Activated T-helper 1 cell treated with anti-CD3 and anti-CD28 coated beads, Interleukin-12 subunit alpha, Interleukin-12 subunit beta, Interleukin-2, Interleukin-4 antibody, amounts not matched to agents 30 ng/mL and 10 ng/mL and 1 ng/mL, durations not matched to agents 14 hours and 24 hours and 36 hours (primary cell): ENCODE measurements around the gene FAM171A1. TPM values are rescaled to one million over a fixed set of nuclear protein-coding genes. Genes with fewer than 3 reads are reported as not detected.

Experiments
- DNase-seq: peaks from one replicate; pipeline ENCODE4 v3.0.0; 2021; ENCODE audit warnings: low spot score
- H3K27ac Mint-ChIP-seq: one replicate; pipeline ENCODE4 v1.8.0; 2021; ENCODE audit warnings: mild to moderate bottlenecking, mixed read lengths
- H3K27me3 Mint-ChIP-seq: one replicate; pipeline ENCODE4 v1.8.0; 2022; ENCODE audit warnings: mild to moderate bottlenecking, moderate library complexity, mixed read lengths; ENCODE audit not compliant: insufficient read depth
- H3K36me3 Mint-ChIP-seq: one replicate; pipeline ENCODE4 v1.8.0; 2021; ENCODE audit warnings: low read depth, mixed read lengths
- H3K4me1 Mint-ChIP-seq: one replicate; pipeline ENCODE4 v1.8.0; 2021; ENCODE audit warnings: low read depth, mixed read lengths
- H3K4me3 Mint-ChIP-seq: one replicate; pipeline ENCODE4 v1.8.0; 2021; ENCODE audit warnings: mild to moderate bottlenecking, moderate library complexity, mixed read lengths
- H3K9me3 Mint-ChIP-seq: one replicate; pipeline ENCODE4 v1.8.0; 2021; ENCODE audit warnings: mixed read lengths
- intact Hi-C: fragments of 100-400 bp; cut with micrococcal nuclease; formaldehyde crosslinking; loops from one replicate; pipeline ENCODE4 v1.15.1; 2024
- total RNA-seq: library from RNA; stranded (reverse); gene quantifications from 2 replicates; pipeline ENCODE4 v1.2.3, GENCODE V29; 2022

FAM171A1 gene
- total RNA-seq, 1 donor from 2014 or later: 0.96 TPM

DNA sequence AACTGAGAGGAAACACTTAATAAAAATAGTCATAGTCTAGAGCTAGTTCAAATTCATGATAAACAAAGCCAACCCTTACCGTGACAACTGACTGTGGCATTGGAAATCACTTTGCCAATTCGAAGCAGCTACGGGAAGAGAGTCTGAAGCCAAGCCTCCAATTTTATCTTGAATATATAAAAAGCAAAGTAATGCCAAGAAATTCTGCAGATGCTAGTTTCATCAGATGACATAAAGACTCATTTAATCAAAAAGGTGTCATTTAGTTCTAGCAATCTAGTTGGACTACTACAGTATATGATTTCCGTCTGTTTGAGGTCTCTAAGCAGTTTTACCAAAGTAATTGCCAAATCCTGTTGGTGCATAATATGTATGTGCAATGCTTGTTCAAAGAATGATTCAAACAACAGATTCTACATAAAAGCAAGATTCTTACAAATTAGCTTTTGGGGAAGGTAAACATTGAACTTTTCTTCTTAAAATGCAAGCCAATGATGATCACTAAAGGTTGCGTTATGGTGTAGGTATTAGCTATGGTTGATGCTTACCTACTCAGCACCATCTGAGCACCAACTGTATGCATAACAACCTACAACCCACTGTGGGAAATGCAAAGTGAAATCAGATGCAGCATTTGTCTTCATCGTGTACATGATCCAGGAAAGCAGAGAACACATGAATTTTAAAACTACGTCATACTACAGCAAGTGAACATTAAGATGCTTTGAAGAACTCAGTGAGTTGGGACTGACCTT, 2.8 kb downstream of the FAM171A1 start:
- intact Hi-C loops: no loop called here
- peaks cover 58% of the 10 kb centered on the region for H3K27me3 Mint-ChIP-seq

DNA sequence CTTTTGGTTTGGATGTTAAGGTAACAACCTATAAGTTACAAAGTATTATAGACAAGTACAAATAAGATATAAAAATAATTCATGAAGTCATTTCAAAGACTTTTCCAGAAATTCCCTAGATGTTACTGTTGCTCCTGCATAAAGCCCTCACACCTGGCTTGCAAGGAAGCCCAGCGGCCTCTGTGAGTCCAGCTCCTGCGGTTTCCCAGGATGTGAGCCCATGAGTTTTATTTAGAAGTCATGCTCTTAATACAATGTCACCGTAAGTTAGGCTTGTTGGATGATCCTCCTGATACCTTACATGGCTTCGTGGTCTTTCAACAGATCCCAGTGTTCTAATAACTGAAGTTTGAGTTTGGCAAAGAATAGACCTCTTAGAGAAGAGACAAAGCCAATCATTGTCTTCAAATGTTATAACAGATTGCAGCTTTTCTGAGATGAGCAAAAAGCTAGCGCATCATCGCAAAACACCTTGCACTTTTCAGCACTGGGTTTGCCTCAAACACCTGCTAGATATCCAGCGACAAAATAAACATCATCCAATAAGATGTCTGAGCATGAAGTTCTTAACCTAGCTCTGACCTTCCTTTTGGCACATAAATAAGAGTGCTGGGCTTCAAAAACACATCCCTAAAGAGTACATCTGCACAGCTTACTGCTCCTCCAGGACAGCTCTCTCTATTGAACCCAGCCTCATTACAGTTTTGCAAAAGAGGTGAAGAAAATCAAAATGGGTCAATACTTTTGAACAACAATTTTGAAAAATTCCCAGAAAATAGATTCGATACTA, 3.6 kb downstream of the FAM171A1 start:
- intact Hi-C loops: no loop called here
- Mint-ChIP-seq H3K27me3 (peaks cover 58% of the 10 kb centered on the region), H3K4me3 (no peak overlapping the region), H3K36me3 (no peaks in the 10 kb centered on the region), H3K9me3 (no peaks in the 10 kb centered on the region), H3K27ac (no peak overlapping the region), H3K4me1 (no peaks in the 10 kb centered on the region)
- DNase-seq: no peak

More for the DNA sequence above, 2.8 kb downstream of the FAM171A1 start:
- H3K9me3 Mint-ChIP-seq: no peaks in the 10 kb centered on the region
- H3K4me3 Mint-ChIP-seq: no peak overlapping the region
- no peaks in the 10 kb centered on the region for H3K4me1 Mint-ChIP-seq
- no peaks in the 10 kb centered on the region for H3K36me3 Mint-ChIP-seq
- no peak overlapping the region for H3K27ac Mint-ChIP-seq
- no peak for DNase-seq

DNA sequence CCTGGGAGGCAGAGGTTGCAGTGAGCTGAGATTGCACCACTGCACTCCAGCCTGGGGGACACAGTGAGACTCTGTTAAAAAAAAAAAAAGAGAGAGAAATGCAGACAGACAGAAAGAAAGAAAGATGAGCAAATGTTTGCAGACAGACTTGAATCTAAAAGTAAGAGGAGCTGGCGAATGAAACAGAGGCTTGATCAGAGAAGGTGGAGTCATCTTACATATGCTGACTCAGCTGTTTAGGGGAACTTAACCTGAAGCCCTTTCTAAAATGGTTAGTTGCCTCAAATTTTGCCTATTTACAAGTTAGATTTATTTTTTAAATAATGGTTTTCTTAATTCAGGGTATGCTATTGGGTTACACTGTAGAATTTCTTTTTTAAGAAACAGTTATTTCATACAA, 5.4 kb downstream of the FAM171A1 start:
- no peaks in the 10 kb centered on the region for H3K4me1 Mint-ChIP-seq
- intact Hi-C loops: no loop called here
- no peaks in the 10 kb centered on the region for H3K36me3 Mint-ChIP-seq
- no peak for DNase-seq
- no peaks in the 10 kb centered on the region for H3K9me3 Mint-ChIP-seq
- H3K27ac Mint-ChIP-seq: no peak overlapping the region
- H3K27me3 Mint-ChIP-seq: peaks cover 46% of the 10 kb centered on the region
- no peak overlapping the region for H3K4me3 Mint-ChIP-seq

DNA sequence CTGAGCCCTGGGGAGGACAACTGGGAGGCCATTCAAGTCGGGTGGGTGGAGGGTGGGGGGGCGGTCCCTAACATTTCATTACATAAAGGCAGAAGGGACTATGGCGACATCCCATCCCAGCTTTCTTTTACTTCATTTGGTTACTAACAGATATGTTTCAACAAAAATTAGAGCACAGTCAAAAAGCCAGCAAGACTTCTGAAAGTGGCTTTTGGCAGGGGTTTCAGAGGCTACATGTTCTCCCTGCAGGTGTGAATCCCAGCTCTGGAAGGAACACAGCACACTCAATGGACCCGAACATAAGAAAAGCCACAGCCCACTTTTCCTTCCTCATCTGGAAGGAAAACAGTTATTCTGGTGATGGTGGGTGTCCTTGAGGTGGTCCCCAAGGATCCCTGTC, 7.1 kb downstream of the FAM171A1 start:
- H3K4me1 Mint-ChIP-seq: no peaks in the 10 kb centered on the region
- peaks cover 37% of the 10 kb centered on the region for H3K27me3 Mint-ChIP-seq
- intact Hi-C loops: no loop called here
- no peaks in the 10 kb centered on the region for H3K9me3 Mint-ChIP-seq
- H3K27ac Mint-ChIP-seq: no peak overlapping the region
- no peaks in the 10 kb centered on the region for H3K36me3 Mint-ChIP-seq
- no peak for DNase-seq
- no peak overlapping the region for H3K4me3 Mint-ChIP-seq

DNA sequence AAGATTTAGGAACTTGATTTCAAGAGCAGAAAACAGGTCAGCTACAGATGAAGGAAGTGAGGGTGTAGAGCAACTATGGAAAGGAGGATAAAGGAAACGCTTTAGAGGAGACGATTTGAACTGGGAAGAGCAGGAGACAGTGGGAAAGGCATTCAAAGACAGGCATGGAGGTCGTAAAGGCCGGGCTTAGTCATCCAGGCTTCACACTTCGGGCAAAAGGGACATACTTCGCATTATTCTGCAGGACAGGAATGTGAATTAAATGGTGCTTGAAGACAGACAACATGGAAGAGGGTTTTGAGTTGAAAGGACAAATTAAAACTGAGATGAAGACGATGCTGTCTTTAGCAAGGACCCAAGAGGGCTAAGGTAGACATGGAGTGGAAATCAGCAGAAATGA, 8.1 kb downstream of the FAM171A1 start:
- no peak overlapping the region for H3K27ac Mint-ChIP-seq
- no peak overlapping the region for H3K4me3 Mint-ChIP-seq
- H3K9me3 Mint-ChIP-seq: no peaks in the 10 kb centered on the region
- intact Hi-C loops: no loop called here
- no peaks in the 10 kb centered on the region for H3K4me1 Mint-ChIP-seq
- no peaks in the 10 kb centered on the region for H3K36me3 Mint-ChIP-seq
- peaks cover 33% of the 10 kb centered on the region for H3K27me3 Mint-ChIP-seq
- DNase-seq: no peak

DNA sequence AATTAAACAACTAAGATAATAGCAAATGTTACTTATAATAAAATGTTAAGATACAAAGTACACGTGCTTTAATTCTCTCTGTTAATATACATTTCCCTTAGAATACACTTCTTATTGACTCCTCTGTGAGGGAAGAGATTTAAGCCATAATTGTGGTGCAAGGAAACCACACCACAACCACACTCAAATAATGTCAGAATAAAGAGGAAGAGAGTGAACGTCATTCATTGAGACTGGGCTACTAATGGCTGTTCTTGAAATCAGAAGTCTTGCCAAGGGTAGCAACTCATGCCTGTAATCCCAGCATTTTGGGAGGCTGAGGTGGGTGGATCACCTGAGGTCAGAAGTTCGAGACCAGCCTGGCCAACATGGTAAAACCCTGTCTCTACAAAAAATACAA, 10.0 kb downstream of the FAM171A1 start:
- Mint-ChIP-seq H3K27ac (no peak overlapping the region), H3K27me3 (peaks cover 16% of the 10 kb centered on the region), H3K9me3 (no peaks in the 10 kb centered on the region), H3K36me3 (no peaks in the 10 kb centered on the region), H3K4me1 (no peaks in the 10 kb centered on the region), H3K4me3 (no peak overlapping the region)
- intact Hi-C loops: no loop called here
- no peak for DNase-seq

DNA sequence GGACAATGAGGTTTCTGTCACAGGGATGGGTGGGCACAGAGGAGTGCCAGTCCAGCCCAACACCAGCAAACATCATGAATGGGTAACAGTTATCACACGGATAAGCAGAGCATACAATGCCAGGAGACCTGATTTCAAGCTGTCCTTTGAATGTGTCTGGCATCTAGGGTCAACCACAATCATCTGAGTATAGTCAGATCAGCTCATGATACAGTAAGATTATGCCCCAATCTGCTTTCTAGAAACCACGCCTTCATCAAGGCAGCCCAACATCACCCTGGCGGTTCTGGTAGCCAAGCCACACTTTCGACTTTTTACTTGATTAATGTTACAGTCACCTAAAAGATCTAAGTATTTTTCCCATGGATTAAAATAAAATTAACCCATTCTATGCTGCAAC, 10.5 kb downstream of the FAM171A1 start:
- DNase-seq: no peak
- Mint-ChIP-seq H3K4me3 (no peak overlapping the region), H3K27ac (no peak overlapping the region), H3K36me3 (no peaks in the 10 kb centered on the region), H3K4me1 (no peaks in the 10 kb centered on the region), H3K27me3 (peaks cover 16% of the 10 kb centered on the region), H3K9me3 (no peaks in the 10 kb centered on the region)
- intact Hi-C loops: no loop called here

DNA sequence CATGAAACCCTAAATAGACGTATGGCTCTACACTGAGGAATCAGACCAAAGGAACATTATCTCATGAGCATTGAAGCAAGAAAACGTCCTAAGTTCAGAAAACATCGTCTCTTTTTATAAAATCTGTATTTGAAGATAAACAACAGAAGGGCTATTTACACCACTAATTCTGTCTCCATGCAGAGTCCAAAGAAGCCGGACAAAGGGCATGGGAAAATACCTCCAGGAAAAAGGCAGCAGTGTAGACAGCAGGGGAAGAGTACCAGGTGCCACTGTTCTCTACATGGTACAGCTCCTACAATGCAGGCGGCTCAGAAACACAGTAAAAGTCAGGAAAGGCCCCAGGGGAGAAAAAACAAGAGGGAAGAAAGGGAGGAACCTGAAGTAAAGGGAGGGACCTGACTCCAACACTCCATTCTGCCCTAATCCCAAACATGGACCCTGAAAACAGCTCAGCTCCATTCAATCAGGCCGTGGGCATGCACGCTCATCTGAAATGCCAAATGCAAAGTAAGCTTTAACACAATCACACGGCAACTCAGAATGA, 17.5 kb downstream of the FAM171A1 start:
- Mint-ChIP-seq H3K27ac (no peak overlapping the region), H3K4me3 (no peak overlapping the region), H3K27me3 (peaks cover 3% of the 10 kb centered on the region), H3K36me3 (no peaks in the 10 kb centered on the region), H3K9me3 (no peaks in the 10 kb centered on the region), H3K4me1 (no peaks in the 10 kb centered on the region)
- intact Hi-C loops: no loop called here
- no peak for DNase-seq

DNA sequence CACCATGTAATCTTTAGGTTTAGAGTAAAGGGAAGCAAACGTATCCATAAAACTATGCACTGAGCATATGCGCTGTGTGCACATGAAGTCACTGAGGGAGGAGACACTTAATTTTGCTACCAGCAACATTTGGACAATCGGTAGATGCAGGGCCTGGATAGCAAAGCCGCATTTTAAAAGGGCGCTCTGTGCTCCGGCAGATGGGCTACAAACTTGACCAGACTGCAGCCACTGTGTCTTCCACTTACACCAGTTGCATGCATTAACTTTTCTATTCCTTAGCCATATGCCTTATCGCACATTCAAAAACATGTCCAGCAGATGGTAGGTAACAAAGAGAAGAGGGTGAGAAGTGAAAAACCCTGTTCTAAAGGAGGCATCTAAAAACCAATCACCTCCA, 18.3 kb downstream of the FAM171A1 start:
- Mint-ChIP-seq H3K4me3 (no peak overlapping the region), H3K27me3 (no peaks in the 10 kb centered on the region), H3K27ac (no peak overlapping the region), H3K9me3 (no peaks in the 10 kb centered on the region), H3K4me1 (no peaks in the 10 kb centered on the region), H3K36me3 (no peaks in the 10 kb centered on the region)
- DNase-seq: no peak
- intact Hi-C loops: no loop called here

DNA sequence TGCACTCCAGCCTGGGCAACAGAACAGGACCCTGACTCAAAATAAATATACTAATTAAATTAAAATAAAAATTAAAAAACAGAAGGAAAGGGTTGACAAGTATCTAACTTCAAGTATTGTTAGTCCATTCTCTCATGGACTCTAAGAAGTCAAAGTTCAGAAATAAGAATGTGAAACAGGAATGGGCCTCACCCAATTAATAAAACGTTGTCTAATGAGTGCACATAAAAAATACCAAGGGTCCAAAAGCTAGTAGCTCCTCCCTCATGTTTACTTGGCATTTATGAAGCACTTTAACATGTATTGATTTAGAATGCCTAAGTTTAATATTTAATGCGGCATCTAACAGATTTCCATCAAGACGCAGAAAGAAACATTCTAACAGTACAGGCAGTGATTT, 18.9 kb downstream of the FAM171A1 start:
- no peaks in the 10 kb centered on the region for H3K27me3 Mint-ChIP-seq
- H3K4me3 Mint-ChIP-seq: no peak overlapping the region
- no peaks in the 10 kb centered on the region for H3K4me1 Mint-ChIP-seq
- H3K27ac Mint-ChIP-seq: no peak overlapping the region
- H3K9me3 Mint-ChIP-seq: no peaks in the 10 kb centered on the region
- no peaks in the 10 kb centered on the region for H3K36me3 Mint-ChIP-seq
- intact Hi-C loops: no loop called here
- no peak for DNase-seq

DNA sequence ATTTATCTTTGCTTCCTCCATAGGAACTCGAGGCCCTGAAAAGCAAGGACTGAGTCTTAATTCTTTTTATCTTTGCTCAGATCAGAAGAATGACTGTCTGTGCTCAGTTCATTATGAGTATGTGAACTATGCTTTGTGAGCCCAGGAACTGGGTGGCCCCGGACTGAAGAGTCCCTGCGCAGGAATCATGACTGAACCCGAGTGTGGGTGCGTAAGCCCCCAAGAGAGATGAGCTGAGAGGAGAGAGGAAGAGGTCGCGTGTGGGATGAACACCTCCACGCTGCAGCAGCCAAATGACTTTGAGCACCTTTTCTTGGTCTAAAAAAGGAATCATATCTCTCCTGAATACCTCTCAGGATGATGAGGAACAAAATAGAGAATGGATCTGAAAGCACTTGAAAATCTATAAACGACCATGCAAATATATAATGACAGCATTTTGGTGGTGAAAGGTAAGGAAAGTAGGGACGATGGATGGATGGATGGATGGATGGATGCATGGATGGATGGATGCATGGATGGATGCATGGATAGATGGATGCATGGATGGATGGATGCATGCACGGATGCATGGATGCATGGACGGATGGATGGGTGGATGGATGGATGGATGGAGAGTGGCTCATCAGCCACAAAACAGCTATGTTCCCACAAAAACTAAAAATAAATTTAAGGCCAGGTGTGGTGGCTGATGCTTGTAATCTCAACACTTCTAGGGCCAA, 19.8 kb downstream of the FAM171A1 start:
- Mint-ChIP-seq H3K27me3 (no peaks in the 10 kb centered on the region), H3K36me3 (no peaks in the 10 kb centered on the region), H3K4me3 (no peak overlapping the region), H3K9me3 (no peaks in the 10 kb centered on the region), H3K27ac (no peak overlapping the region), H3K4me1 (no peaks in the 10 kb centered on the region)
- intact Hi-C loops: no loop called here
- no peak for DNase-seq

DNA sequence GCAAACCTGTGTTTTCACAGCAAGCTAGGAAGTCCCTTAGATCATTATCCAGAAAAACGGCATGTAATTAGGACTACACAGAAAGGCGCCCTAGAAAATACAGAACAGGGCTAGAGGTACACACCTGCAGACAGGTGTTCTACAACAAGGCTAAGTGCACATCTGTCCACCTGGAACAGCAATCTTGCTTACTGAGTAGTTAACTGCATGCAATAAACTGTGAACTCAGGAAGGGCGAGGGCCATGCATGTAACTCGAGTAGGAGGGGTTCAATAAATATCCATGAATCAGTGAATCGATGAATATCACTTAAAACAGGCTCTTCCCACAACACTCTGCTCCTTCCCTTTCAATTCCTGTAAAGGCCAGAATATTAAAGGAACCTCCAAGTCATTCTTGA, 22.0 kb downstream of the FAM171A1 start:
- Mint-ChIP-seq H3K4me3 (no peak overlapping the region), H3K4me1 (no peaks in the 10 kb centered on the region), H3K27ac (no peak overlapping the region), H3K27me3 (no peaks in the 10 kb centered on the region), H3K9me3 (no peaks in the 10 kb centered on the region), H3K36me3 (no peaks in the 10 kb centered on the region)
- intact Hi-C loops: no loop called here
- DNase-seq: no peak

DNA sequence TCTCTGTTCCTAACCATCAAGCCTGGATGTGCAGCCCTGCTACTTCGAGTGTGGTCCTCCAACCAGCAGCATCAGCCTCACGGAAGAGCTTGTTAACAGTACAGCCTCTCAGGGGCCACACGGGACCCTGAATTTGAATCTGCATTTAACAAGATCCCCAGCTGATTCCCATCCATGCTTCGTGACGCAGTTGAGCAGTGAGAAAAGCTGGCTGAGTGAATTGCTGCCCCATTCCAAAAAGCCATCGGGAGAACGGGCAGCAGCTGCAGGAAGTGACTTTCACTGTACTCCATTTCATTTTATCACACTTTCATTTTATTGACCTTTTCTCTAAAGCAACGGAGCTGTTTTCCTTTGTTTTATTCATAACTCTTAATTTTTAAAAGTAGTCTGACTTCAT, 22.5 kb downstream of the FAM171A1 start:
- no peaks in the 10 kb centered on the region for H3K9me3 Mint-ChIP-seq
- H3K4me1 Mint-ChIP-seq: no peaks in the 10 kb centered on the region
- H3K27me3 Mint-ChIP-seq: no peaks in the 10 kb centered on the region
- no peak overlapping the region for H3K27ac Mint-ChIP-seq
- H3K36me3 Mint-ChIP-seq: no peaks in the 10 kb centered on the region
- no peak for DNase-seq
- intact Hi-C loops: no loop called here
- H3K4me3 Mint-ChIP-seq: no peak overlapping the region
